ENCODE results near the gene CHIT1. TPM values are rescaled to one million over a fixed set of nuclear protein-coding genes. Genes with fewer than 3 reads are reported as not detected.

The CHIT1 gene
- total RNA-seq, 1 donor from 2014 or later = 0.28 TPM

DNA sequence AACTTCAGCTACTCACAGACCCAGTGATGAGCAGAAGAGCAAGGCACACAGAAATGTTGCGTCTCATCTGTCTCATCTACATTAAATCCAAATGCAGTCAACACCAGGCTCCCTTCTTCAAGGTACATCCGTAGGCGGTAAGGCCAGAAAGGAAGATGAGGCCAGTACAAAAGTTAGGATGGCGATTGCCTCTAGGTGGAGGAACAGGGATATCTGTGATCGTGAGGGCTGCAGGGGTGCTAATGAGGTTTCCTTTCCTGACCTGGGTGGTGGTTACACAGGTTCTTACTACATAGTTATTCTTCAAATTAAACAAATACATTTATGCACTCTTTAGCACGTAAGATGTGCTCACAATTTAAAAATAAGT is 52.5 kb downstream of the CHIT1 start:
- ATAC-seq = no peak
- no peak for DNase-seq (ENCODE audit: low spot score)

DNA sequence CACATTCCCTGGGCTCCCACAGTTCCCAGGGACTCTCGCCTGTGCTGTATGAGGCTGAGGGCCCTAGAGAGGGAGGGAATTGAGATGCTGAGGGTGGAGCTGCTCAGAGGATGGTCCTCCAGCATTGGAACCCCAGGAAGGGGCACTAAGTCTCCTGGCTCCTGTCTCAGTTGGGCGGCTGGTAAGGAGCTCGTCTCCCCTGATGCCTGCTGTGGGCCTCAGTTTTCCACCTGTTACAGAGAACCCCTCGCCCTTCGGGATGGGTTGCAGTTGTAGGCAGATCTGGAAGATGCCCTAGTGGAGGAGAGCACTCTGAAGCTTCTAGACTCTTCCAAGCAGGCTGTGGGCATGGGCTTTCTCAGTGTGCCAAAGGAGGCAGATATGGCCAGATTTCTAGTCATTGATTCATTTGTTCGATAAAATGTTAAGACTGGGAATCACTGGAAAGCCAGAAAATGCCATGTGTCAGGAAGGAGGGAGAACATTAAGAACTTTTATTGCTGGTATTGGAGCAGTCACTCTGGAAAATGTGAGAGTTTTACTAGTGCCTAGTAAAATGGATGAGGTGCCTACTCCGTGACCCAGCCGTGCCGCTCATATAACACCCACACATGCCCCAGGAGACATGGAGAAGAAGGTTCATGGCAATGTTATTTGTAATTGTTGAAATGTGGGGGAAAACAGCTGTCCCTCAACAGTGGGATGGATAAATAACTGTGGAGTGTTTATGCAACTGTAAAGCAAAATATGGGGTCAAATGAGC is 53.0 kb downstream of the CHIT1 start:
- no peak for ATAC-seq
- no peak for DNase-seq (ENCODE audit: low spot score)

DNA sequence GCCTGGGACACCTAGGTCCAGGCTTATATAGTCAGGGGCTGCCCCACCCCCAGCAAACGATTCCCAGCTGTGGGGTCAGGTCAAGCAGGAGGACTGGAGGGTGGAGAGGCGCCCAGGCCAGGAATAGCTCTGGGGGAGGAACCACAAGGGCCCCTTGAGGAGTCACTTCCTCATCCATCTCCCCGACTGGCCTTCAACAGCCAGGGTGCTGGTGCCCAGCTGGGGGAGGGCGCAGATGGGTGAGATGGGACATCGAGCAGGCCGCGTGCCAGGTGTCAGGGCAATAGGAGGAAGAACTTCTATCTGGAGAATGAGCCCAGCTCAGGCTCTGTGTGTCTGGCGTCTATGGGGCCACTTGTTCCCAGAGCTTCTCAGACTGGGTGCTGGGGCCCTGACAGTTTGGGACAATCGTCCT is 53.6 kb downstream of the CHIT1 start:
- peak; percentile 17 for ATAC-seq
- no peak for DNase-seq (ENCODE audit: low spot score)

GRCh38 chr1:203175237-203175826 is 54.1 kb downstream of the CHIT1 start, which contains the start of gene MYBPH:
Gene MYBPH, minus strand, starts transcription at chr1:203175826. Its CDS starts 71 bp downstream, at chr1:203175755.
- DNase-seq (ENCODE audit: low spot score) (no peak), ATAC-seq (no peak)

GRCh38 chr1:203174324-203174985 is 55.0 kb downstream of the CHIT1 start:
- no peak for ATAC-seq
- DNase-seq (ENCODE audit: low spot score) = no peak

DNA sequence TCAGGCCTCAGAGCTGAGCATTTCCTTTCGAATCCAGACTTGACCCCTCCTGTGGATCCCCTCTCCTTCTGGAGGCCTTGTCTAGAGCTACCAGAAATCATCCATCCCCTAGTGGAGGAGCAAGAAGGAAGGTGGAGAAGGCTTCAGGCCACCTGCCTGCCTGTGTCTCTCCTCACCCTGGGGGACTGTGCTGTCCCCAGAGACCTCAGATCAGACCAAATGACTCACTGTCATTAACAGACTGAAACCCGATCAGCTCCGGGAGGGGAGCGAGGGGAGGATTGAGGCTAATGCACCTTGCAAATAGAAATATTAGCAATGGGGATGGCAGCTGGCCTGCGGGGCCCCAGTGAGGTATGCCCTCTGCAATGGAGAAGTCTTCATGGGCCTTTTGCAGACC is 55.9 kb downstream of the CHIT1 start:
- no peak for DNase-seq (ENCODE audit: low spot score)
- no peak for ATAC-seq

DNA sequence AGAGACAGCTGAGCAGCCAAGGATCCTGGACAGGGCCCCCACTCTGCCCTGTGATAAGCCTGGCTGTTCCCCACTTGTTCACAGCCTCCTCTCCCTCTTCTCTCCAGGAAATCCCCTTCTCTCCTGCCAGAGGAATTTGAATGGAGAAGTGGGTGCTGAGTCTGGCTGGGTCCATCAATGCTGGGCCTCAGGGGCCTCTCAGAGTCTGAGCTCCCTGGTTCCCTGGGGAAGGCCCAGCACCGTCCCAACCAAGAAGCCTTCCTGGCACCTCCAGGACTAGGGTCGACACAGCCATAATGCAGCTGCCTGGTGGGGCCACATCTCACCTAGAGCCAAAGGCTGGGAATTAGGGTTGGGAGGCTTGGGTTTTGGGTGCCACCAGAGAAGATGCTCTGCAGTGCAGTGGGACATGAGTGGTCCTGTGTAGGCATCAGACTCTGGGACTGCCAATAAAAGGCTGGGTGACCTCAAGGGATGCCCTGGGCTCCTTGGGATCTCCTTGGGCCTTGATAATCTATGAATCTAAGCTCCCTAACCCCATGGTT is 56.4 kb downstream of the CHIT1 start:
- ATAC-seq = no peak

GRCh38 chr1:203172184-203173010 is 57.1 kb downstream of the CHIT1 start:
- DNase-seq (ENCODE audit: low spot score) (peak; percentile 71), ATAC-seq (peak; percentile 89)

More for the DNA sequence above, 56.4 kb downstream of the CHIT1 start:
- no peak for DNase-seq (ENCODE audit: low spot score)

- DNase-seq (ENCODE audit: low spot score) (no peak), ATAC-seq (no peak)
Measured at GRCh38 chr1:203171341-203172183, 57.9 kb downstream of the CHIT1 start.

- DNase-seq (ENCODE audit: low spot score) = no peak
Measured at GRCh38 chr1:203170625-203171330, 58.7 kb downstream of the CHIT1 start.

GRCh38 chr1:203169770-203170520 is 59.5 kb downstream of the CHIT1 start:
- DNase-seq (ENCODE audit: low spot score) (no peak), ATAC-seq (no peak)

More at GRCh38 chr1:203170625-203171330, 58.7 kb downstream of the CHIT1 start:
- no peak for ATAC-seq

GRCh38 chr1:203168991-203169390 is 60.5 kb downstream of the CHIT1 start:
- ATAC-seq (no peak), DNase-seq (ENCODE audit: low spot score) (no peak)

DNA sequence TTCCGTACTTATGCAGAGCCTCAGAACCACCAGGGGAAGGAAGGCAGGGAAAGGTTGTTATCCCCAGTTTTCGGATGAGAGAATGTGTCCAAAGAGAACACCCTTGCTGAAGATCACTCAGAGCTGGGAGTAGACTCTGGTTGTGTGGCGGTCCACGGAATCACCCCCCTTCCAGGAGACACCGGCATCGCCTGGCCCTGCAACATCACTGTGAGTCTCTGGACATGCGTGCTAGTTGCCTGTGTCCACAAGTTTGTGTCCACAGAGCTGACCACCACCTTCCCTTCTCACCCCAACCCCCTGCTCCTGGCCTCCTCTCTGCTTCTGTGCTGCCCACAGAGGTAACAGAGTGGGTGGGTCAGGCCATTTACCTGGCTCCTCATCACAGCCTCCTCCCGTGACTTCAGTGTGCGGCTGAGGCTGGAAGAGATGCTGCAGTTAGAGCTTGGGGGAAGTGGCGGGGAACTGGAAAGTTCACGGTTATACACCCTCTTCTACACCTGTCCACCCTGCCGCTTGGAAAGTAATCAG is 61.2 kb downstream of the CHIT1 start:
- no peak for DNase-seq (ENCODE audit: low spot score)

GRCh38 chr1:203167913-203168200 is 61.6 kb downstream of the CHIT1 start:
- no peak for ATAC-seq
- no peak for DNase-seq (ENCODE audit: low spot score)

More for the DNA sequence above, 61.2 kb downstream of the CHIT1 start:
- ATAC-seq = no peak

DNA sequence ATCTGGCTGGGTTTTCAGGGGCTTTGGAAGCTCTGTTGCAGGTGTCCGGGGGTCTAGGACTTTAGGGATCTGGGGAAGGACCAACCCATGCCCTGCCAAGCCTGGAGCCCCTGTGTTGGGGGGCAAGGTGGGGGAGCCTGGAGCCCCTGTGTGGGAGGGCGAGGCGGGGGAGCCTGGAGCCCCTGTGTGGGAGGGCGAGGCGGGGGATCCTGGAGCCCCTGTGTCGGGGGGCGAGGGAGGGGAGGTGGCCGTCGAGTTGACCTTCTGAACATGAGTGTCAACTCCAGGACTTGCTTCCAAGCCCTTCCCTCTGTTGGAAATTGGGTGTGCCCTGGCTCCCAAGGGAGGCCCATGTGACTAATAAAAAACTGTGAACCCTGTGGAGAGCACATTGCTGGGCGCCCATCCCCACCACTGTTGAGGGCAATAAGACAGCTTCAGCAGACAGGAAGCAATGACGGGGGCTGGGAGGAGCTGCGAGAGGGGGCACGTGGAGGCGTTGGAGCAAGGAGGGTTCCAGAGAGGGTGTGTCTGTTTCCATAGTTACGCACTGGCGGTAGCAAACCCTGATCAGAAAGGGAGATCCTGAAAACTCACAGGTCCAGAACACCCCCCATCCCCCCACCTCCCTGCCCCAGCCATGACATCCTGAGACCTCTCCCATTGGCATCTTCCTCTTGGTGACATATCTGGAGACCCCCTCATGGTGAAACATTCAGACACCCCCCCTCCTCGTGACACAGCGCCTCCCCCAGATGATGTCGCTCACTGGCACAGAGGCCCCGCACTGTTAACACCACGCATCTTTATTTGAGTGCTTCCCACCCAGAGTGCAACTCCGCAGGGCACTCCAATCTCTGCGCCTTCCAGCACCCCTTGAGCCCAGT is 62.2 kb downstream of the CHIT1 start:
- no peak for DNase-seq (ENCODE audit: low spot score)
- no peak for ATAC-seq

GRCh38 chr1:203166192-203166940 is 63.1 kb downstream of the CHIT1 start:
- DNase-seq (ENCODE audit: low spot score) (peak; percentile 68), ATAC-seq (peak; percentile 98)
